Occipital lobe (tissue), 2 donors: ENCODE measurements around the gene TTC28. TPM values are rescaled to one million over a fixed set of nuclear protein-coding genes. Genes with fewer than 3 reads are reported as not detected.

Experiments used
- DNase-seq: peaks from one replicate; lab custom pipeline; 2025; lab: John Stamatoyannopoulos, UW
- total RNA-seq: library from RNA; depleted of rRNA; stranded (reverse); fragments of >200 nt; gene quantifications from one replicate; pipeline ENCODE4 v1.2.3, GENCODE V29; 2014

The TTC28 gene
- total RNA-seq, 1 donor from 2014 or later = 157 TPM

DNA sequence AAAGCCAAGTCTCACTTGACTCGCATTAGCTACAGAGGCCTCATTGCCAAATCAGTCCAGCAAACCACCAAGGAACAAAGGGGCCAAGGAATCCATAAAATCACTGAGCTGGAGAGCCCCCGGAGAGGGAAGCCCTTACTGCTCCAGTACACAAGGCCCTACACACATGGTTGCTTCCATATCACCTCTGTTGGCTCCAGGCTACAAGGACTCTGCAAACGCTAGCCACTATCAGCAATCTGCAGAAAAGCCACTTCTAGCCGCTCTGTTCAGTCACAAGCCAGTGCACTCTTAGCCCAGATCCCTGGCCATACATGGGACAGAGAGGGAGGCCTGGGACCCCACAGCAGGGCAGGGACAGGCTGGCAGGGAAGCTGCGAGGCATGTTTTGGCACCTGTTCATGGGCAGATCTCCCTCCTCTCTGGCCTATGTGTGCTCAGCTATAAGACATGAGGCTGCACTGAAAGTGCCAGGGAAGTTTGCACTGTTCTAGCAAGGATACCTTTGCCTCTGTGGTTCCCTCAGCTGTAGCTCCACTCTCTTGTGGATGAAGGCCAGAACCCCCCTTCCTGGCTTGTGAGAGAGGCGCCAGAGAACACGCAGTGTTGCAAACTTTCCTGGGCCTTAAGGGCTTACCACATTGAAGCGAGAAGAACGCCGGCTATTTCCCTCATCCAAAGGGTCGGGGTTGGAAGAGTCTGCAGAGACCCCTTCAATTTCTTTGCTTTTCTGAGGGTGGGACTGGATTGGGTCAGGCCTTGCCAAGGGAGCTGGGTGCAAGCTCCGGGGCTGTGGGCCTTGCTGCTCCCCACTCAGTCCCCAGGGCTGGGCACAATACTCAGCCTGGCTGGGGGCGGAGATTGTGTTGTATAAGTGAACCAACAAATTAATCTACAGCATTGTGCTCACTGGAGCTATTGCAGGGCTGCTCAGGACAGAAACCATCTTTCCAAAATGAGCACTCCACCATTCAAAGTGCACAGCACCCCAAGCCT lies 651.9 kb downstream of the TTC28 start:
- no peak for DNase-seq

DNA sequence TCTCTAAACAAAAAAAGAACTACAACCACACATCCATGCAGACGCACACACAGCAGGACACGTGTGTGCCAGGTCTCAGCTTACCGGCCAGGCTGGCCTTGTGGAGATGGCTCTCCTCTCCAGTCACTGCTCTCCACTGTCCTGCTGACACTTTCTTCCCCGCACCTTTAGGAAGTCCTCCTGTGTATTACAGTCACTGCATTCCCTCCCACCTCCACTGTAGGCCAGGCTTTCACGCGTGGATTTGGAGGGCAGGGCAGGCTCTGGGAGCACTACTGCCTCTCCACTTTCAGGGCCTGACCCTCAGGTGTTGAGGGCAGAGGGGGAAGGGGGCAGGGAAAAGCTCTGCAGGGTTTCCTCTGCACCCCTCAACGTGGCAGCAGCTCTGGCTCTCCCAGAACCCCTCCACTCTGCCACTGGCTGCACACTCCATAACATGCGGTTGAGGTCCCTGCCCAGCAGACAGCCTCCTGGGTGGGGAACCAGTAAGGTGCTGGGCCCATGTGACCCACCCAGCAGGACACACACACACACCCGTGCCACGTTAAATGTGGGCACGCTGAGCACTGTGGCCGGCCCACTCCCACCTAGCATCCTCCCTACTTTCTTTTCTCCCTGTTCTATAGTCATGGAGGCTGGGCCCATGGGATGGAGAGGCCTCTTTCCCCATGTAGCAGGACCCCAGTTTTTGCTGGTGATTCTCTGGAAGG lies 653.6 kb downstream of the TTC28 start:
- DNase-seq = no peak

DNA sequence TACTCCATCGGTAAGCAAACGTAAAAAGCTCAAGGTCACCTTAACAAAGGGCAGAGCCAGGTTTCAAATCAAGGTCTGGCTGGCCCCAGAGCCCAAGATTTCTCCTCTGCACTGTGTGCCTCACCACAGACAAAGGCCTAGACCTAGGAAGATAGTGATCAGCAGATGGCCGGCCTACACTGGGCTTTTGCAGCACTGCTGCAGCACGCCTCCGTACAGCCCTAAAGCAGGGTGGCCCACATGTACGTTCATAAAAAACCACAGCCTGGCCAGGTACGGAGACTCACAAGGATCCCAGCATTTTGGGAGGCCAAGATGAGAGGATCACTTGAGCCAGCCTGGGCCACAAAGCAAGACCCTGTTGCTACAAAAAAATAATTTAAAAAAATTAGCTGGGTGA lies 654.3 kb downstream of the TTC28 start:
- no peak for DNase-seq

DNA sequence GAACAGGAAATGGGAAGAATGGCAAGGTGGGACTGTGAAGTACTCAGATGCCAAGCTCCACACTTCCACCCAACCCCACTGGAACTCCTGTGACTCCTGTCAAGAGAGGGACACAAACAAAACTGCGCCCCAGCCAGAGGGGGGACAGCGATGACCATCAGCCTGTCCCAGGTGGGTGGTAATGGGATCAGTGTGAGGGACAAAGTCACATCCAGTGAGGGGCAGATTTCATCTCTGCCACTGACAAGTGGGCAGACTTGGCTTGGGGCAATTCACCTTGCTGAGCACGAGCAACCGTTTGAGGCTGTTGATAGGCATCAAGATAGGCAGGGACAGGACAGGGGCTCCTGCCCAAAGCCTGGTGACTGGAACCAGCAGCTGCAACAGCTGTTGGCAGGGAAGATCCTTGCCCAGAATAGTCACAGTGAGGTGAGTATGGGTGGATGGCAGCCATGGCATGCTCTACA lies 655.2 kb downstream of the TTC28 start:
- no peak for DNase-seq

DNA sequence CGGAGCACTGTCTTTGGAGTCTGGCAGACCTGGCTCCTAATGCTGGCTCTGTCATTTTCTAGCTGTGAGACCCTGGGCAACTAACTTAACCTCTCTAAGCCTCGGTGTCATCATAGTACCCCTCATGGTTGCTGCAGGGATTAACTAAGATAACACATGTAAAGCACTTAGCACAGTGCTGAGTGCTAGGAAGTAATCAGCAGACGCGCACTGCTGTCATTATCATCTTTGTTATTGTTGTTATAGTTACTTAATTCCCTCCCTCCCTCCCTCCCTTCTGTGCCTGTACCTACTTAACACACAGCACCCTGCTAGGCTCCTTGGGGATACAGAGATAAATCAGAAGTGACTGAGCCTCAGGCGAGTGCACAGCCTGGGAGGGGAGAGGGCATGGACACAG lies 655.9 kb downstream of the TTC28 start:
- DNase-seq = no peak

DNA sequence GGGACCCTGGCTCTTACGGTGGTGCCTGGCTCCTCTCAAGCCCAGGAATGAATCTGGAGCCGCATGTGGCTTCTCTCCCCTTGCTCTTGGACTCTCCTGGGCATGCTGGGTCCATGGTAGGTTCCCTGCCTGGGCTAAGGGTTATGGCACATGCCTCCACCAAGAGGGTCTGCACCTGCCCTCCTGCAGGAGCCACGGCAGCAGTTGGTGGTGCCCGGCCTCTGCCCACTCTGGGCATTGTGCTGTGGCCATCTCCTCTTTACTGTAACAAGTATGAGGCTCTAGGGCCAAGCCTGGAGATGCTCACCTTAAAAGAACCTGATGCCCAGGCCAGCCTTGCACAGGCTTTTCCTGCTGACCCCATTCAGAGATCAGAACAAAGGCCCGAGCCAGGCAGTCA lies 656.6 kb downstream of the TTC28 start:
- no peak for DNase-seq

DNA sequence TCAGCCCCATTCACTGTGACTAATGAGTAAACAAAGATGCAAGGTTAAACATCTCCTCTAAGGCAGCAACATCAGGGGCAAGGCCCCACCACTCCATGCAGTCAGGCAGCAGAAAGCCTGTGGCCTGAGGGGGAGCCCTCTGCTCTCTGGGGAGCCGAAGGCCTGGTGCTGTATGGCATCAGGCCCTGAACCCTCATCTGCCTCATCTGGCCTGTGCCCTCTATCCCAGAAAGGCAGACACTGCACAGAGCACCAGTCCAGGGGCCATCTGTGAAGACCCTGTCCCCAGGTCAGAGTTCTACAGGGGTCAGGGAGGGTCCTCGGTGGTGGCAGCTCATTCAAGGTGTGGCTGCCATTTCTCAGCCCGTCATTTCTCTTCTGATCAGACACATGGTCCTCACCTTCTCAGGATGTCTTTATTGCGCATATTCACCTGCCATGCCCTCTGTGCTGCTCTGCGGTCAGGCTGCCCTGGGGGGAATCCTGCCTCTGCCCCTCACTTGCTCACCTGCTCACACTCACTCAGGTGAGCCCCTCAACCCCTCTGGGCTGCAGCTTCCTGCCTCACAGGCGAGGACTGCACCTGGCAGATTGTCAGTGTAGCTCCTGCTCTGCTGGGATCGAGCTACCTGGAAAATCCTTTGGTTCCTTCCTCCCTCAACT lies 657.5 kb downstream of the TTC28 start:
- DNase-seq = no peak

DNA sequence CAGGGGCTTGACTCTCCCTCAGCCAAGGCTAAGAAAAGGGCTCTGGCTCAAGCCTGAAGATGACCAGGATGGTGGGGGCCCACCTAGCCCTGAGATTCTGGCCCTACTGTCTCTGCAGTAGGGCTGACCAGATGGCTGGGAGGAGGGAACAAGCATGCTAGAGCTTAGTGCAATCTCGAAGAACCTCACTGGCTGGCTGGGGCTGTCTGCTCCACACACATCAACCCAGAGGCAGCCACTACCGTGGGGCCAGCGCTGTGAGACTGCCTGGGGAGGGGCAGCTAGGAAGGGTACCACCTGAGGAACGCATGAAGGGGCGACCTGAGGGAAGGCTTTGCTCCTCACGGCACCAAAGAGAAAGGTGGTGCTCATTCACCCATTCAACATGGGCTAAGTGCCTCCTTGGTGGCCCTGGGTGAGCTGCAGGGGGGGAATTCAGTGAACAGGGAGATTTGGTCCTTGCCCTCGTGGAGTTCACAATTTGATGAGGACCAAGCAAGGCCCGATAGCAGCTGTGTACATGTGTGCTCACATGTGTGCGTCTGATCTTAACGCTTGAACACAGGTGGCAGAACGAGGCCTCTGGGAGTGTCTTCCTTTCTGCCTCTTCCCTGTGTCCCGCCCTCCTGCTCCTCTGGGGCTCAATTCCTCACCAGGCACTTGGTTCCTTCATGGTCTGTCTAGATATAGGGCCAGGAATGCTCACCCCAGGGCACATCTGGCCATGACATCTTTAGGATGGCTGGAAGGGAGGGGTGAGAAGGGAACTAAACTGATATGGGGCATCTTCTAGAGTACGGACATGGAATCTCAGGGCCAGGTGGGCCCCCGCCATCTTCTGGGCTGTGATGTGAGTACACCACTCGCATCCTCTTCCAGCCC lies 658.3 kb downstream of the TTC28 start:
- DNase-seq = peak; percentile 22

DNA sequence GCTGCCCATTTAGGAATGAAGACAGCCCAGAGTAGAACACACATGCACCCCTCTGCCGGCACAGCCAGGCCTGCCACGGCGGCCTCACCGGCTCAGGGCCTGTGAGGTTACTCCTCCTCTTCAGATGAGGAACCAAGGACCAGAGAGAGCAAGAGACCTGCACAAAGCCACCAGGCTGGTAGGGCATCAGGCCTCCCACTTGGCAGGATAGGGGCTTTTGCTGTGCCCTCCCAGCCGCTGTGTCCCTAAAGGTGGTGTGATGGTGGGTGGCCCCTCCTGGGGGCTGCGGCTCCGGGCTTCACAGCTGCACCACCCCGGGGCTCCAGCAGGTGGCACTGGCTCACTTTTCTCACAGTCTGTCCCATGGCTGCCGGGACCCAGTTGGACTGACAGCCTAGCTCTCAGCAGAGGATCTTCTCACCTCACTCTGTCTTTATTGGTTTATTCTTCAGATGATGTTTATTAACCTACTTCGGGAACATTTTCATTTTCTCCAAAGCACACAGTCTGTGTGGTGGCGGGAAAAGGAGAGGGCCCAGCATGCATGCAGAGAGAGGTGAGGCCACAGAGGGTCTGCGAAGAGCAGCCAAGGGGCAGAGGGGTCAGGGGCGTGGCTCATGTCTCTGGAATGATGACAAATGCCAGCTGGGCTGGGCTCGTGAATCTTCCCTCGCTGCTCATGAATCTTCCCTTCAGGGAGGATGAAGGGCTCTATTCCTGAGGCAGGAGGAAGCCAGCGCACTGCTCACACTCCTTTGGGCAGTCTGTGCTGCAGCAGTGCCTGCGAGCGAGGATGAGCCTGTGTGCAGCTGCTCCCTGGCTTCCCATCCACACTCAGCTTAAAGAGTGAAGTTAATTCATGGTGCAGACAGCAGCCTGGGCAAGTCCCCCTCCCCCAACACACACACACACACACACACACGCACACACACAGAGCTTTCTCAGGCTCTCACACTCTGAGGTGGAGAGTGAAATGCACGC lies 659.5 kb downstream of the TTC28 start:
- DNase-seq = peak; percentile 26

DNA sequence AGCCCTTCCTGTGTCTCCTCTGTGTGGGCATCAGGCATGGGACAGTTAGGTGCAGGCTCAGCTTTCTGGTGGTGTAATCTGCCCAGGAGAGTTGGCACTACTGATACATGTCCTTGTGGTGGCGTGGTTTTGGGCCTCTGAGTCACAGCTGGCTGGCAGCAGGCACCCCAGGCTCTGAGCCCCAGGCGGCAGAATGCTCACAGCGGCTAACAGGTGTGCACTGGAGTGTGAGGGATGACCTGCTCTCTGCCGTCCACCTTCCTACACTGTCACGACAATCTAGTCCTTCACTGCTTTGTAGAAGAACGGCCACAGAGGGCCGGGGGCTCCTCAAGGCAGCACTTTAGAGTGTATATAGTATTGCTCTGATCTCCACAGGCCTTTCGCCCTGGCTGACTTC lies 660.3 kb downstream of the TTC28 start:
- no peak for DNase-seq

DNA sequence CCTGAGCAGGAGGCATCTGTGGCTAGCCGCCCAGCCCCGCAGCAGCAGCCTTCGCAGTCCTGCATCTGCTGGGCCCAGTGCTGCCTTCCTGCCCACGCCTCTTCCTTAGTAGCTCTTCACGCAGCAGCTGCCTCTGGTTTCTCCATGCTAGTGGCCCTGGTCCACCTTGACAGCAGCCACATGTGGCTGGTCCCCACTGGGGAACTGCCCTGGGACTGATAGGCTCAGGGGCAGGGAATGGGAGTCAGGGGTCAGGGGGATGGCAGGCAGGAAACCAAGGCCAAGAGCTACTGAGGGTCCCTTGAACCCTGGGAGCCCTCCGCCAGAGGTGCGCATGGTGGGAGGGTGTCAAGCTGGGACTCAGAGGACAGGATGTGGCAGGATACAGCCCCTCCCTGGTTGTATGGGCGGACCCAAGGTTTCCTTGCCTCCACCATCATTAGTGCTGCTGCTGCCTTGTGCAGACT lies 661.1 kb downstream of the TTC28 start:
- no peak for DNase-seq

DNA sequence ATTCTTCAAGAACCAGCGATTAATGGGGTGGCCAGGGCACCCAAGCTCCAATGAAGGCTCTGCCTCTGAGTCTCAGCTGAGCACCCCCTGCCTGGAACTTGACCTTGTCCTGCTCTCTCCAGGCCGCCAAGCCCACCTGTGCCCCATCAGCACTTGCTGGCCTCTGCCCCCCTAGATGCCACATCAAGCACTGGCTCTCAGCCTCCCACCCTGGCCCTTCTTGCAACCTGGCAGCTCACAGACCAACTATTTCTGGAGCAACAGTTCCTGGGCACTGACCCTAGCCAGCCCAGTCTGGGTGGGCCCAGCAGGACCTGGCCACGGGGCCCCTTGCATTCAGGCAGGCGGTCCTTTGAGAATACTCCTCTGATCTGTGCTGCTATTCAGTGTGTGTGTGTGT lies 661.8 kb downstream of the TTC28 start:
- no peak for DNase-seq

DNA sequence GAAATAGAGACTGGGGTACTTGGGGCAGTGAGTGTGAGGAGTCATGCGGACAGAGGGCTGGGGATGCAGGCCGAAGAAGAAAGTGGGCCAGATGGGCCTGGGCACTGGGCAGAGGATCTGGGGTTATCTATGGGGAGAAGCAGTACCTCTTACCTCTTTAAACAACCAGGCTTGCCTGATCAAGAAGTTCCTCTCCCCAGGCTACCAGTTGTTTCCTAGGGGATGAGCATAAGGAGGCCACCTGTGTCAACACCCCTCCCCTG lies 662.2 kb downstream of the TTC28 start:
- DNase-seq = no peak

DNA sequence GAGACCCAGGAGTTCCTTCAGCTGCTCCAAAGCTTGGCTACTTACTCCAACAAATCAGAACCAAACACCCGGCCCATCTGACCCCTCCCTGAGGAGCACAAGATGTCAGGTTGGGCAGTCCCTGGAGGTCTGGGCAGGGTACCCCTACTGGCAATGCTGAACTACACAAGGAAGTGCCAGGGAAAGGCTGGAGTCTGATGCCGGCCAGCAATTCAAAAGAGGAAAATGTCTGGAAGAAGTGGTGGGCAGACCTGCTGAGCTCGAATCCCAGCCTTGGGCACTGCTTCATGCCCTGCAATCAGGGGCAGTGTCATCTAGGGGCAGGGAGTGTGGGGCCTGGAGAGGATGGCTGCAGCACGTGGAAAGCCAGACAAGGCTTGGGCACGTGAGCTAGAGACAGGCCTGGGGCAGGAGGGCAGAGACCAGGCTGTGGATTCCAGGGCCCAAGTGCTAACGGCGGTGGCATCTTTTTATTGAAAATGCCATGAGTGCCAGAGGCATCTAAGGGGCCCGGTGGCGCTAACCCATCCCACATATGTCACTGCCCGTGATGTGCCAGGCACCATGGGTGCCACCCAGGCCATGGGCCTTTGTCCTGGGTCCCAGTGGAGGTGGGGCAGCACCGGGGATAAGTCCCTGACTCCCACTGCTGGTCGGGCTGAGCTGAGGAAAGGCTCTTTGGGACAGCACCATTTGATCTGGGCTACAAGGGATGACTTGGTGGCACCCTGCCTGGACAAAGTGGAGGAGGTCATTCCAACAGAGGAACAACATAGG lies 662.7 kb downstream of the TTC28 start:
- DNase-seq = no peak

DNA sequence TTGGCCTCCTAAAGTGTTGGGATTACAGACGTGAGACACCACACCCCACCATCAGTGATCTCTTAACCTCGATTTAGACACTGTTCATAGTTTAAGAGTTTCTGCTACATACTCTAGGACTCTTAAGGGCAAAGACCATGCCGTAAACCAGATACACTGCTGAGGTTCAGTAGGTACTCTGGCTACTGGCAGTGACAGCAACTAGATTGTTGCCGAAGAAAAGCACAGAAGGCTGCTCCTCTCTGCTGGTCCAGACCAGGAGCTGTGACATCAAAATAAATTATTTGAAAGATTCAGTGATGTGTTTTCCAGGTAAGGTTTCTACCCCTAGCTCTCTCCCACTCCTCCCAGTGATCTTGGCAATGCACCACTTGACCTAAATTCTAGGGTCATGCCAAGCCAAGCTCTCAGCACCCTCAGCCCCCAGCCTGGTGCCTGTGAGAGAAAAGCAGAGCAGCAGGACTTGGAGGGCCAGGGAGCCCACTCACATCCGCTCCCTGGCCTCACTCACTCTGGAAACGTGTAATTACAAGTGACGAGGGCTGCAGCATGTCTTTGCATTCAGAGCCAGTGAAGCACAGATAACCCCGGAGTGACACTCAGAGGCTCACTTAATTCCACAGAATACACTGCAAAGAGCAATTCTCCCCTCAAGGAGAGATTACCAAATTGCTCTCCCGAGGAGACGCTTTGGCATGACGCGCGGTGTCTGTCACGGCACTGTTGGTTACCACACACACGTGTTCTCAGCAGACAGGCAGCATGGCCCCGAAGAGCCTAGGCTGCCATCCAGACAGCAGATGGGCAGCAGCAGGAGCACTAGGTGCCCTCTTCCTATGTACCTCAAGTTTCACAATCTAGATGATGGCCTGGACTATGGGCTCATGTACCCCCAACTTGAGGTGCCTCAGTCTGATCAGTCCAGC lies 663.7 kb downstream of the TTC28 start:
- no peak for DNase-seq

DNA sequence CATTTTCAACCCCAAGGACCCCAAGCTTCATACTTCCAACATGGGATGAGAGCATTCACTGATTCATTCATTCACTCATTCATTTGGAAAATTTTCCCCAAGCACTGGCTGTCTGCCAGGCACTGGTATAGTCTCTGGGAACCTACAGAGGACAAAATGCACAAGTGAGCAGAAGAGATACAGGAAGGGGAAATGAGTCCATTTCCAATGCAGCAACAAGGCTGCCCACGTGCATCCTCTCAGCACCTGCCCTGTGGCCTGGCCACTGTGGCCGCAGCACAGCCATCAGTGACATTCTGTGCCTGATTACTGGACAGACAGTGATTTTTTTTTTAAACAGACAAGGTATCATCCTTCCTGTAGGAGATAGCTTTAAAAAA lies 664.6 kb downstream of the TTC28 start:
- no peak for DNase-seq

DNA sequence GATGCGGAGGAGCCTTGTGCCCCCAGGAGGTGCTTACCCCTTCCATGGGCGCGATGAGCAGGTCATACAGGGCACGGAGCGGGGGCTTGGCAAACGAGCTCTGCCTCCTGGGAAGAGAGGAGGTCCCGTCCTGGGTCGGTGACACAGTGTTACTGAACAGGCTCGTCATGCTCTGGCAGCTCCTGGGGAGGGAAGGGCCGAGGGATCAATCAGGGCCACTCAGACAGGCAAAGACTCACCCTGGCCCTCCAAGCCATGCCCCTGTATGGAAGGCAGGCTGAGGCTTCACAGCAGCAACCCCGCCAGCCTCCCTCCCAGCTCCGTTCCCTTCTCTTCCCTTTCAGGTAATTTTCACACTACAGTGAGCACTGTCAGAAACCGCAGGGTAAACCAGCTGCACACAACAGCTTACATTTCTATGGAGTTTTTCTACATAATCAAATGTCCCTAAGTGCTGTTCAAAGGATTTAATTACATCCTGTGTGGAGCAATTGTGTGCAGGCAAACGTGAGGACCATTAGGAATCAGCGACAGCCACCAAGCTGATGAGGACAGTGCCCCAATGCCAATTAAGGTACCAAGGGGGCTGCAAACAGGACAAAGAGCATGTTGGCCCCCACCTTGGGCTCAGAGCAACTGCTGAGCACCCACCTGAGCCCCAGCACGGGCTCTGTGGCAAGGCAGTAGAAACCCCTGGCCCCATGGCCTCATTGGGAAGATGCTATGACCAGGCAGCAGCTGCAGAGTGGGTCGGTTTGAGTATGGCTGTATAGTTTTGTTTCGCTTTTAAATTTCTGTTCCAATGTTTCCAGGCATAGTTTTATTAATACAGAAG lies 665.2 kb downstream of the TTC28 start:
- DNase-seq = no peak
